Right atrium auricular region (tissue), 2 donors: Measurements from ENCODE around the gene BRD4. TPM values are rescaled to one million over a fixed set of nuclear protein-coding genes. Genes with fewer than 3 reads are reported as not detected.

Source experiments
- DNase-seq: peaks from one replicate; pipeline ENCODE4 v3.0.0-alpha.2; 2019; ENCODE audit warnings: low spot score
- H3K27ac ChIP-seq, 2 donors: fragments of 200-600 bp; sonication (generic); 1 replicate in 1 of 2; 2 replicates in 1 of 2; pipeline ENCODE4 v1.5.1; 2016 to 2019
- H3K27me3 ChIP-seq, 2 donors: fragments of 200-600 bp; sonication (generic); one replicate each; pipeline versions ENCODE4 v1.5.1 to v1.6.0; 2017 to 2019
- H3K36me3 ChIP-seq: fragments of 200-600 bp; sonication (generic); one replicate; pipeline ENCODE4 v1.5.1; 2016
- H3K4me1 ChIP-seq, 2 donors: fragments of 200-600 bp; sonication (generic); one replicate each; pipeline versions ENCODE4 v1.5.1 to v1.6.0; 2017 to 2019
- H3K4me3 ChIP-seq, 2 donors: fragments of 200-600 bp; sonication (generic); 1 replicate in 1 of 2; 2 replicates in 1 of 2; pipeline ENCODE4 v1.5.1; 2017 to 2019; ENCODE audit warnings: mild to moderate bottlenecking in 1 of 2, moderate library complexity in 1 of 2
- H3K9me3 ChIP-seq, 2 donors: fragments of 200-600 bp; sonication (generic); one replicate each; pipeline ENCODE4 v1.5.1; 2019
- total RNA-seq, 2 donors: library from RNA; depleted of rRNA; stranded (reverse); fragments of >200 nt; gene quantifications; one replicate each; pipeline ENCODE4 v1.1.0, GENCODE V29; 2016
- TF ChIP-seq, protein P1 (sequence below), 2 donors: fragments of 200-600 bp; sonication (generic); IDR thresholded peaks; one replicate each; pipeline ENCODE4 v1.5.1; 2019; ENCODE audit warnings: antibody characterized with exemption in 2 of 2

BRD4 gene
- total RNA-seq, 2 donors from 2014 or later: 23.6 to 41.0 TPM

- DNase-seq: no peak
- Histone ChIP-seq H3K9me3 (no peaks in the 10 kb centered on the region), H3K36me3 (peaks cover 62% of the 10 kb centered on the region), H3K27ac (peak overlapping the region; percentile 85 to 87), H3K4me1 (peaks cover 4 to 62% of the 10 kb centered on the region in 2 donors), H3K4me3 (no peak overlapping the region), H3K27me3 (no peaks in the 10 kb centered on the region)
- TF ChIP-seq, protein P1, sequence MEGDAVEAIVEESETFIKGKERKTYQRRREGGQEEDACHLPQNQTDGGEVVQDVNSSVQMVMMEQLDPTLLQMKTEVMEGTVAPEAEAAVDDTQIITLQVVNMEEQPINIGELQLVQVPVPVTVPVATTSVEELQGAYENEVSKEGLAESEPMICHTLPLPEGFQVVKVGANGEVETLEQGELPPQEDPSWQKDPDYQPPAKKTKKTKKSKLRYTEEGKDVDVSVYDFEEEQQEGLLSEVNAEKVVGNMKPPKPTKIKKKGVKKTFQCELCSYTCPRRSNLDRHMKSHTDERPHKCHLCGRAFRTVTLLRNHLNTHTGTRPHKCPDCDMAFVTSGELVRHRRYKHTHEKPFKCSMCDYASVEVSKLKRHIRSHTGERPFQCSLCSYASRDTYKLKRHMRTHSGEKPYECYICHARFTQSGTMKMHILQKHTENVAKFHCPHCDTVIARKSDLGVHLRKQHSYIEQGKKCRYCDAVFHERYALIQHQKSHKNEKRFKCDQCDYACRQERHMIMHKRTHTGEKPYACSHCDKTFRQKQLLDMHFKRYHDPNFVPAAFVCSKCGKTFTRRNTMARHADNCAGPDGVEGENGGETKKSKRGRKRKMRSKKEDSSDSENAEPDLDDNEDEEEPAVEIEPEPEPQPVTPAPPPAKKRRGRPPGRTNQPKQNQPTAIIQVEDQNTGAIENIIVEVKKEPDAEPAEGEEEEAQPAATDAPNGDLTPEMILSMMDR (IDR thresholded peaks at IDR 0.05): peak in 1 of 2 donors; percentile 50
Observed at GRCh38 chr19:15252398-15253018, 79.8 kb downstream of the BRD4 start.

GRCh38 chr19:15251749-15252397, 80.5 kb downstream of the BRD4 start:
- Histone ChIP-seq H3K4me3 (no peak overlapping the region), H3K36me3 (peaks cover 56% of the 10 kb centered on the region)
- DNase-seq: peak; percentile 89

GRCh38 chr19:15251010-15251748, 81.2 kb downstream of the BRD4 start:
- H3K4me1 ChIP-seq: peaks cover 4 to 76% of the 10 kb centered on the region in 2 donors
- no peaks in the 10 kb centered on the region for H3K9me3 ChIP-seq
- peak overlapping the region; percentile 85 to 87 for H3K27ac ChIP-seq
- H3K36me3 ChIP-seq: peaks cover 54% of the 10 kb centered on the region
- TF ChIP-seq, protein P1 (IDR thresholded peaks at IDR 0.05): no peak
- H3K27me3 ChIP-seq: no peaks in the 10 kb centered on the region
- DNase-seq: peak; percentile 64
- peak overlapping the region in 1 of 2 donors; percentile 3 for H3K4me3 ChIP-seq

More at GRCh38 chr19:15251749-15252397, 80.5 kb downstream of the BRD4 start:
- H3K9me3 ChIP-seq: no peaks in the 10 kb centered on the region
- H3K27ac ChIP-seq: peak overlapping the region; percentile 85 to 87
- TF ChIP-seq, protein P1 (IDR thresholded peaks at IDR 0.05): peak in 1 of 2 donors; percentile 49
- H3K27me3 ChIP-seq: no peaks in the 10 kb centered on the region
- H3K4me1 ChIP-seq: peaks cover 4 to 69% of the 10 kb centered on the region in 2 donors

GRCh38 chr19:15250640-15250993, 81.7 kb downstream of the BRD4 start:
- peaks cover 4 to 81% of the 10 kb centered on the region in 2 donors for H3K4me1 ChIP-seq
- TF ChIP-seq, protein P1 (IDR thresholded peaks at IDR 0.05): no peak

GRCh38 chr19:15249972-15250639, 82.2 kb downstream of the BRD4 start:
- DNase-seq: peak; percentile 77
- TF ChIP-seq, protein P1 (IDR thresholded peaks at IDR 0.05): no peak
- H3K9me3 ChIP-seq: no peaks in the 10 kb centered on the region
- H3K27ac ChIP-seq: peak overlapping the region; percentile 85 to 87
- no peaks in the 10 kb centered on the region for H3K27me3 ChIP-seq
- no peak overlapping the region for H3K4me3 ChIP-seq
- H3K36me3 ChIP-seq: peaks cover 52% of the 10 kb centered on the region
- H3K4me1 ChIP-seq: peaks cover 4 to 86% of the 10 kb centered on the region in 2 donors

More at GRCh38 chr19:15250640-15250993, 81.7 kb downstream of the BRD4 start:
- H3K9me3 ChIP-seq: no peaks in the 10 kb centered on the region
- H3K27ac ChIP-seq: peak overlapping the region; percentile 85 to 87
- H3K4me3 ChIP-seq: no peak overlapping the region
- peaks cover 54% of the 10 kb centered on the region for H3K36me3 ChIP-seq
- no peaks in the 10 kb centered on the region for H3K27me3 ChIP-seq
- no peak for DNase-seq
